ENCODE measurements around the gene TCL1A.

TCL1A gene

GRCh38 chr14:95701846-95702221 lies 12.1 kb downstream of the TCL1A start:
- TF ChIP-seq, protein P1, sequence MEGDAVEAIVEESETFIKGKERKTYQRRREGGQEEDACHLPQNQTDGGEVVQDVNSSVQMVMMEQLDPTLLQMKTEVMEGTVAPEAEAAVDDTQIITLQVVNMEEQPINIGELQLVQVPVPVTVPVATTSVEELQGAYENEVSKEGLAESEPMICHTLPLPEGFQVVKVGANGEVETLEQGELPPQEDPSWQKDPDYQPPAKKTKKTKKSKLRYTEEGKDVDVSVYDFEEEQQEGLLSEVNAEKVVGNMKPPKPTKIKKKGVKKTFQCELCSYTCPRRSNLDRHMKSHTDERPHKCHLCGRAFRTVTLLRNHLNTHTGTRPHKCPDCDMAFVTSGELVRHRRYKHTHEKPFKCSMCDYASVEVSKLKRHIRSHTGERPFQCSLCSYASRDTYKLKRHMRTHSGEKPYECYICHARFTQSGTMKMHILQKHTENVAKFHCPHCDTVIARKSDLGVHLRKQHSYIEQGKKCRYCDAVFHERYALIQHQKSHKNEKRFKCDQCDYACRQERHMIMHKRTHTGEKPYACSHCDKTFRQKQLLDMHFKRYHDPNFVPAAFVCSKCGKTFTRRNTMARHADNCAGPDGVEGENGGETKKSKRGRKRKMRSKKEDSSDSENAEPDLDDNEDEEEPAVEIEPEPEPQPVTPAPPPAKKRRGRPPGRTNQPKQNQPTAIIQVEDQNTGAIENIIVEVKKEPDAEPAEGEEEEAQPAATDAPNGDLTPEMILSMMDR (IDR thresholded peaks at IDR 0.05), result no peak
- H3K27me3 Mint-ChIP-seq (ENCODE audit: low read depth, poor library complexity), result peaks cover 32% of the 10 kb centered on the region
- no peak overlapping the region for H3K27ac Mint-ChIP-seq
- no peak for DNase-seq
- no peaks in the 10 kb centered on the region for H3K9me3 Mint-ChIP-seq
- H3K36me3 Mint-ChIP-seq (ENCODE audit: low read depth), result no peaks in the 10 kb centered on the region
- H3K4me1 Mint-ChIP-seq, result peaks cover 10% of the 10 kb centered on the region
- no peak overlapping the region for H3K4me3 Mint-ChIP-seq

- TF ChIP-seq, protein P1 (IDR thresholded peaks at IDR 0.05), result no peak
These were observed 13.5 kb downstream of the TCL1A start for GRCh38 chr14:95700221-95700976.

DNA sequence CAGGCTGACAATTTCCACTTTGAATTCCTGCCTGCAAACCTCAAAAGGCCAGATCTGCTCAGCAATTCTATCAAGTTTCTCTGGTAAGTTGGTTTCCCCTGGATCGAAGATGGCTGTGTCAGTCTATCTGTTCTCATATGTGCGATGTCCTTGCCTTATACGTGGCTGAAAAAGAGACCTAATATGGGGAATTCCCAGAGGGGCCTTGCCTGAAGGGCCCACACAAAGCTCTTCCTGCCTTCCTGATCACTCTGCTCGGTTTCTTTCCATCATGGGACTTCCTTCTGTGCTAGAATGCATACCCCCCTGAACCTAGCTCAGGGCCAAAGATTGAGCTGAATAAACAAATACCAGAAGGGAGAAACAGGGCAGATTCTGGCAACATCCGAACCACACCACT lies 14.5 kb downstream of the TCL1A start:
- H3K27me3 Mint-ChIP-seq (ENCODE audit: low read depth, poor library complexity), result peaks cover 26% of the 10 kb centered on the region
- H3K4me3 Mint-ChIP-seq, result no peak overlapping the region
- H3K9me3 Mint-ChIP-seq, result no peaks in the 10 kb centered on the region
- no peaks in the 10 kb centered on the region for H3K36me3 Mint-ChIP-seq (ENCODE audit: low read depth)
- no peak for DNase-seq
- H3K27ac Mint-ChIP-seq, result no peak overlapping the region
- H3K4me1 Mint-ChIP-seq, result peaks cover 10% of the 10 kb centered on the region
- TF ChIP-seq, protein P1 (IDR thresholded peaks at IDR 0.05), result no peak

More at GRCh38 chr14:95700221-95700976, 13.5 kb downstream of the TCL1A start:
- Mint-ChIP-seq H3K9me3 (no peaks in the 10 kb centered on the region), H3K27me3 (ENCODE audit: low read depth, poor library complexity) (peaks cover 29% of the 10 kb centered on the region), H3K4me3 (no peak overlapping the region), H3K27ac (no peak overlapping the region), H3K4me1 (peaks cover 10% of the 10 kb centered on the region), H3K36me3 (ENCODE audit: low read depth) (no peaks in the 10 kb centered on the region)
- DNase-seq, result no peak

GRCh38 chr14:95698287-95698686 lies 15.6 kb downstream of the TCL1A start:
- H3K27me3 Mint-ChIP-seq (ENCODE audit: low read depth, poor library complexity), result peaks cover 32% of the 10 kb centered on the region
- no peak for DNase-seq
- no peak overlapping the region for H3K27ac Mint-ChIP-seq
- H3K36me3 Mint-ChIP-seq (ENCODE audit: low read depth), result no peaks in the 10 kb centered on the region
- H3K9me3 Mint-ChIP-seq, result no peaks in the 10 kb centered on the region
- H3K4me3 Mint-ChIP-seq, result no peak overlapping the region
- H3K4me1 Mint-ChIP-seq, result peaks cover 10% of the 10 kb centered on the region
- TF ChIP-seq, protein P1 (IDR thresholded peaks at IDR 0.05), result no peak

- Mint-ChIP-seq H3K27ac (no peak overlapping the region), H3K27me3 (ENCODE audit: low read depth, poor library complexity) (peaks cover 32% of the 10 kb centered on the region), H3K4me1 (peaks cover 12% of the 10 kb centered on the region), H3K4me3 (no peak overlapping the region), H3K36me3 (ENCODE audit: low read depth) (no peaks in the 10 kb centered on the region), H3K9me3 (no peaks in the 10 kb centered on the region)
- TF ChIP-seq, protein P1 (IDR thresholded peaks at IDR 0.05), result no peak
- DNase-seq, result no peak
These were observed 16.2 kb downstream of the TCL1A start for GRCh38 chr14:95697764-95698163.

GRCh38 chr14:95696741-95697140 lies 17.2 kb downstream of the TCL1A start:
- peaks cover 28% of the 10 kb centered on the region for H3K27me3 Mint-ChIP-seq (ENCODE audit: low read depth, poor library complexity)
- no peaks in the 10 kb centered on the region for H3K36me3 Mint-ChIP-seq (ENCODE audit: low read depth)
- no peak overlapping the region for H3K4me3 Mint-ChIP-seq
- TF ChIP-seq, protein P1 (IDR thresholded peaks at IDR 0.05), result no peak
- peak overlapping the region; percentile 53 for H3K27ac Mint-ChIP-seq
- H3K9me3 Mint-ChIP-seq, result no peaks in the 10 kb centered on the region
- DNase-seq, result no peak
- peaks cover 16% of the 10 kb centered on the region for H3K4me1 Mint-ChIP-seq
